GM13977 (cell line): ENCODE data around the gene LAMB4.

Experiments
- DNase-seq: peaks from one replicate; pipeline ENCODE4 v3.0.0; 2012; ENCODE audit warnings: low spot score
- in situ Hi-C: fragments of 300-500 bp; cut with MboI; formaldehyde crosslinking; loops from one replicate; pipeline ENCODE4 v1.12.0; 2022; ENCODE audit warnings: low sequenced_read_pairs, low pct_unique_long_range_greater_than_20kb, mixed read lengths, inconsistent platforms; ENCODE audit not compliant: unreplicated experiment
- TF ChIP-seq, protein P1 (sequence below): IDR thresholded peaks from 2 replicates; pipeline ENCODE4 v1.5.1; 2012; ENCODE audit warnings: mild to moderate bottlenecking, control low read depth; ENCODE audit not compliant: insufficient read depth; ENCODE audit errors: extremely low read depth, missing control alignments

Gene LAMB4, protein sequence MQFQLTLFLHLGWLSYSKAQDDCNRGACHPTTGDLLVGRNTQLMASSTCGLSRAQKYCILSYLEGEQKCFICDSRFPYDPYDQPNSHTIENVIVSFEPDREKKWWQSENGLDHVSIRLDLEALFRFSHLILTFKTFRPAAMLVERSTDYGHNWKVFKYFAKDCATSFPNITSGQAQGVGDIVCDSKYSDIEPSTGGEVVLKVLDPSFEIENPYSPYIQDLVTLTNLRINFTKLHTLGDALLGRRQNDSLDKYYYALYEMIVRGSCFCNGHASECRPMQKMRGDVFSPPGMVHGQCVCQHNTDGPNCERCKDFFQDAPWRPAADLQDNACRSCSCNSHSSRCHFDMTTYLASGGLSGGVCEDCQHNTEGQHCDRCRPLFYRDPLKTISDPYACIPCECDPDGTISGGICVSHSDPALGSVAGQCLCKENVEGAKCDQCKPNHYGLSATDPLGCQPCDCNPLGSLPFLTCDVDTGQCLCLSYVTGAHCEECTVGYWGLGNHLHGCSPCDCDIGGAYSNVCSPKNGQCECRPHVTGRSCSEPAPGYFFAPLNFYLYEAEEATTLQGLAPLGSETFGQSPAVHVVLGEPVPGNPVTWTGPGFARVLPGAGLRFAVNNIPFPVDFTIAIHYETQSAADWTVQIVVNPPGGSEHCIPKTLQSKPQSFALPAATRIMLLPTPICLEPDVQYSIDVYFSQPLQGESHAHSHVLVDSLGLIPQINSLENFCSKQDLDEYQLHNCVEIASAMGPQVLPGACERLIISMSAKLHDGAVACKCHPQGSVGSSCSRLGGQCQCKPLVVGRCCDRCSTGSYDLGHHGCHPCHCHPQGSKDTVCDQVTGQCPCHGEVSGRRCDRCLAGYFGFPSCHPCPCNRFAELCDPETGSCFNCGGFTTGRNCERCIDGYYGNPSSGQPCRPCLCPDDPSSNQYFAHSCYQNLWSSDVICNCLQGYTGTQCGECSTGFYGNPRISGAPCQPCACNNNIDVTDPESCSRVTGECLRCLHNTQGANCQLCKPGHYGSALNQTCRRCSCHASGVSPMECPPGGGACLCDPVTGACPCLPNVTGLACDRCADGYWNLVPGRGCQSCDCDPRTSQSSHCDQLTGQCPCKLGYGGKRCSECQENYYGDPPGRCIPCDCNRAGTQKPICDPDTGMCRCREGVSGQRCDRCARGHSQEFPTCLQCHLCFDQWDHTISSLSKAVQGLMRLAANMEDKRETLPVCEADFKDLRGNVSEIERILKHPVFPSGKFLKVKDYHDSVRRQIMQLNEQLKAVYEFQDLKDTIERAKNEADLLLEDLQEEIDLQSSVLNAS (N-terminal part only)

DNA sequence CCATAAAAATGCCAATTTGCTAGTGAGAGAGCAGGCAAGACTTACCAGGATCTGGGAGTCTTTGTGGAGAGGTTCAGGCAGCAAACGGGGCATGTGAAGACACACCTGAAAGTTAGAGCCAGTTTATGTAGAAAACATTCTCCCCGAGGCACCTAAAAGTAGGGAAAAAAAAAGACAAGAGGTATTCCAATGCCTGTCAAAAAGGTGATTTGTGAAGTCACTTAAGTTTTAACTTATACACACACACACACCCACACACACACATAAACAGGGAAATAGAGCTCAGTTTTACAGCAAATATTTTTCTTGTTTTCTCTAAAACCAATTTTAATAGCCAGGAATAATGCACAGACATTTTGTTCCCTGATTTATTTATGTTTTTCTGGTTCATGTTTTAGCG lies at the start of gene LAMB4:
LAMB4 (minus strand) TSS at position 101 of the 400 bp plus-strand sequence. CDS start 7,197 bp downstream, outside the sequence.
- DNase-seq = no peak
- TF ChIP-seq, protein P1, sequence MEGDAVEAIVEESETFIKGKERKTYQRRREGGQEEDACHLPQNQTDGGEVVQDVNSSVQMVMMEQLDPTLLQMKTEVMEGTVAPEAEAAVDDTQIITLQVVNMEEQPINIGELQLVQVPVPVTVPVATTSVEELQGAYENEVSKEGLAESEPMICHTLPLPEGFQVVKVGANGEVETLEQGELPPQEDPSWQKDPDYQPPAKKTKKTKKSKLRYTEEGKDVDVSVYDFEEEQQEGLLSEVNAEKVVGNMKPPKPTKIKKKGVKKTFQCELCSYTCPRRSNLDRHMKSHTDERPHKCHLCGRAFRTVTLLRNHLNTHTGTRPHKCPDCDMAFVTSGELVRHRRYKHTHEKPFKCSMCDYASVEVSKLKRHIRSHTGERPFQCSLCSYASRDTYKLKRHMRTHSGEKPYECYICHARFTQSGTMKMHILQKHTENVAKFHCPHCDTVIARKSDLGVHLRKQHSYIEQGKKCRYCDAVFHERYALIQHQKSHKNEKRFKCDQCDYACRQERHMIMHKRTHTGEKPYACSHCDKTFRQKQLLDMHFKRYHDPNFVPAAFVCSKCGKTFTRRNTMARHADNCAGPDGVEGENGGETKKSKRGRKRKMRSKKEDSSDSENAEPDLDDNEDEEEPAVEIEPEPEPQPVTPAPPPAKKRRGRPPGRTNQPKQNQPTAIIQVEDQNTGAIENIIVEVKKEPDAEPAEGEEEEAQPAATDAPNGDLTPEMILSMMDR = no peak
- in situ Hi-C loops = no loop called here

DNA sequence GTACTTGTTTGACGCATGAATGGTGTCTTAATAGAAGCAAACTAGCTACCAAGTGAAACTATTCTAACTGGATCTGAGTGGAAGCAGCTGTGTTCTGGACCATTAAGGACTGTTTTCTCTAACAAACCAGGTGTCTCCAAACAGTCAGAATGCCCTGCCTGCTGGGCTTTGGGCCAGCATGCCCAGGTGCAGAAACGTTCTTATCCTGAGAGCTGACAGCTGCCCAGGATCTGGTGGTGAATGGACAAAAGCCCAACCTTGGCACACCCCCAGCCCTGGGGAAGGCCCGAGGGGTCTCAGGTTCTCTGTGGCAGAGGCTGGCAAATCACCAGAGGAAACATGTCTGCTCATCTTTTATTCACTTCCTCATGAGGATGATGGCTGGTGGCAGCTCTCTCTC lies 48.2 kb upstream of the LAMB4 start:
- TF ChIP-seq, protein P1 = no peak
- no peak for DNase-seq
- in situ Hi-C loops = no loop called here

DNA sequence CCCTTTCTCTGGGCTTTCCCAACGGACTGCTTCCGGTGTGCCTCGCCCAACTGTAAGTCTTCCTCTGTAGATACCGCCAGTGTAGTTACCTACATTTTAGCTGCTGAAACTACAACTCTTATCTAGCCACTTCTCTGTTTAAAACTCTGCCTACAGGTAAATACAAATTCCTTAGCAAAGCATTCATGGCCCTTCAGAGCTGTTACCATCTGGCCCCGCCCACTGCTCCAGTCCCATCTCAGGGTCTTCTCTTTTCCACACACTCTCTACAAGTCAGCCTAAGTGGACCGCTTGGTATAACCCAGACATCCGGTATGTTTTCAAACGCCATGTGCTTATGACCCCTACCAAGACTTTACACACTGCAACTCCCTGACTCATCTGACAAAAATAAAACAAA lies 41.0 kb upstream of the LAMB4 start:
- no peak for DNase-seq
- TF ChIP-seq, protein P1 = no peak
- in situ Hi-C loops = no loop called here

DNA sequence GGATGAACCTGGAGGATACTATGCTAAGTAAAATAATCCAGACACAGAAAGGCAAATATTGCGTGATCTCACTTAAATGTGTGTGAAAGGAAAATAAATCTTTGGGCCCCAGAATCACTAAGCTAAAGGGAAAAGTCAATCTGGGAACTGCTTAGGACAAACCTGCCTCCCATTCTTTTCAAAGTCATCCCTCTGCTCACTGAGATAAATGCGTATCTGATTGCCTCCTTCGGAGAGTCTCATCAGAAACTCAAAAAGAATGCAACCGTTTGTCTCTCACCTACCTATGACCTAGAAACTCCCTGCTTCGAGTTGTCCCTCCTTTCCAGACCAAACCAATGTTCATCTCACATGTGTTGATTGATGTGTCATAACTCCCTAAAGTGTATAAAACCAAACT lies 40.1 kb upstream of the LAMB4 start:
- TF ChIP-seq, protein P1 = no peak
- in situ Hi-C loops = no loop called here
- DNase-seq = no peak

DNA sequence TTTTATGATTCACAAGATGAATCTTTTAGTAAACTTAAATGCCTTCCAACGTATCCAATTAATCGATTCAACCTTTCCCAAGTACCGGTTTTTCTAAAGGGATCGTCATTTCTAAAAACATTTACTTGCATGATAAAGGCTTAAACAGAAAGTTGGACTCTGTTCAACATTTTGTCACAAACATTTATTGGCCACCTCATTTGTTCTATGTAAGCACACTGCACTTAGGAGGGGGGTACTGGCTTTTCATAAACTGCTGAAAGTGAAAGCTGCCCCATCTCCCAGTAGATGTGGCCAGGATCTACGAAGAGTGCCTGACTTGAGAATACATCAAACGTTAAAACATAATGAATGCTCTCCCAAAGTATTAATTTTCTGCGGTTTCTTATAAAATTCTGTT lies 37.3 kb upstream of the LAMB4 start:
- TF ChIP-seq, protein P1 = no peak
- in situ Hi-C loops = no loop called here
- no peak for DNase-seq

DNA sequence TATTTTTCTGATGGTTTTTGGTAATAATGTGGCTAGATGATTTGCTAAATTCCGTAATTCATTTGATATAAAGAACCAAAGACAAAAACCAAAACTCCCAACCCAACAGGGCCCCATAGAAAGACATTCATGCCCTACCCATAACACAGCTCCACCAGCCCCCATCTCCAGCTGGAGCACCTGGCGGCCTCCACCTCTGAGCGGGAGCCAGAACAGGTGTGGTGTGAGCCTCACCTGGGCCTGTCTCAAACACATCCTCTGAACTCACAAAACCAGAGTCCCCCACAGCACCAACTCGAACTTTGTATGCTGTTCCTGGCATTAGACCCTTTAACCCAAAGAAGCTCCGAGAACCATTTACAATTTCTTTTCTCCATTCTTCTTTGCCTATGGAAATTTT lies 36.5 kb upstream of the LAMB4 start:
- TF ChIP-seq, protein P1 = no peak
- no peak for DNase-seq
- in situ Hi-C loops = no loop called here
